Measurements from ENCODE around the gene UBAC2.

DNA sequence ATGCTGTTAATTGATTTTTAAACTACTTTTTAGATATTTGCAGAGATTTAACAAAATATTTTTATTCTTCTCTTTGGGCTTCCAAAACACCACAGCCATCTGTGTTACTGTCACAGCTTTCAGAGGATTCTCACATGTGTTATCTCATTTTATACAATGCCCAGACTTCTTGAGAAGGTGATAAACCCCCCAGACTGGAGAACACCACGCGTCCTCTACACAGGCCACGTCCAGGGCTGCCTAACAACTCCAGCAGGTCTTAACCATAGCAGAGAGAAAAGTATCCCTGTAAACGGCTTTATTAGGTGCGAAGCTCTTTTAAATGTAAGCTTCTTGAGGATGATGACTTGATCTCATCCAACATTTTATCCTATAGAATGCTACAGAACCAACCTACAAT, 104.5 kb downstream of the UBAC2 start:
- no peak for TF ChIP-seq POLR2A (IDR thresholded peaks at IDR 0.05)
- TF ChIP-seq CTCF (IDR thresholded peaks at IDR 0.05), result no peak

All from suprapubic skin (tissue), 3 donors.